Uterus (tissue), 2 donors: ENCODE measurements around the gene POU2F1.

ENCODE experiments used
- CTCF ChIP-seq, 4 experiments: fragments of 200-600 bp in 2 of 4; fragments of 450-650 bp in 2 of 4; sonication (generic) in 2 of 4; IDR thresholded peaks; one replicate each; pipeline ENCODE4 v1.5.1; 2016 to 2019; ENCODE audit warnings: antibody characterized with exemption in 4 of 4, mild to moderate bottlenecking in 2 of 4, moderate library complexity in 1 of 4
- POLR2A ChIP-seq, 2 donors: fragments of 450-650 bp; IDR thresholded peaks; one replicate each; pipeline ENCODE4 v1.6.1; 2016; ENCODE audit warnings: antibody characterized with exemption in 2 of 2, mild to moderate bottlenecking in 1 of 2, moderate library complexity in 1 of 2

- no peak for TF ChIP-seq POLR2A (IDR thresholded peaks at IDR 0.05)
- no peak for TF ChIP-seq CTCF (IDR thresholded peaks at IDR 0.05)
Measured at GRCh38 chr1:167441222-167441621, 220.5 kb downstream of the POU2F1 start.
